VCaP (cell line): ENCODE measurements around the gene RIPK4.
"Not testable (repeated sequence)": the region's sequence is repeated elsewhere in the genome, so short reads cannot be mapped to it uniquely, and the experiment has no call there.

Source experiments
- H3K27ac ChIP-seq: fragments of 450-650 bp; 2 replicates; pipeline ENCODE4 v1.5.1; 2017
- TF ChIP-seq, protein P1 (sequence below): fragments of 450-650 bp; conservative IDR thresholded peaks from 2 replicates; pipeline ENCODE4 v1.5.1; 2017; ENCODE audit warnings: mild to moderate bottlenecking, moderate library complexity

Gene RIPK4

DNA sequence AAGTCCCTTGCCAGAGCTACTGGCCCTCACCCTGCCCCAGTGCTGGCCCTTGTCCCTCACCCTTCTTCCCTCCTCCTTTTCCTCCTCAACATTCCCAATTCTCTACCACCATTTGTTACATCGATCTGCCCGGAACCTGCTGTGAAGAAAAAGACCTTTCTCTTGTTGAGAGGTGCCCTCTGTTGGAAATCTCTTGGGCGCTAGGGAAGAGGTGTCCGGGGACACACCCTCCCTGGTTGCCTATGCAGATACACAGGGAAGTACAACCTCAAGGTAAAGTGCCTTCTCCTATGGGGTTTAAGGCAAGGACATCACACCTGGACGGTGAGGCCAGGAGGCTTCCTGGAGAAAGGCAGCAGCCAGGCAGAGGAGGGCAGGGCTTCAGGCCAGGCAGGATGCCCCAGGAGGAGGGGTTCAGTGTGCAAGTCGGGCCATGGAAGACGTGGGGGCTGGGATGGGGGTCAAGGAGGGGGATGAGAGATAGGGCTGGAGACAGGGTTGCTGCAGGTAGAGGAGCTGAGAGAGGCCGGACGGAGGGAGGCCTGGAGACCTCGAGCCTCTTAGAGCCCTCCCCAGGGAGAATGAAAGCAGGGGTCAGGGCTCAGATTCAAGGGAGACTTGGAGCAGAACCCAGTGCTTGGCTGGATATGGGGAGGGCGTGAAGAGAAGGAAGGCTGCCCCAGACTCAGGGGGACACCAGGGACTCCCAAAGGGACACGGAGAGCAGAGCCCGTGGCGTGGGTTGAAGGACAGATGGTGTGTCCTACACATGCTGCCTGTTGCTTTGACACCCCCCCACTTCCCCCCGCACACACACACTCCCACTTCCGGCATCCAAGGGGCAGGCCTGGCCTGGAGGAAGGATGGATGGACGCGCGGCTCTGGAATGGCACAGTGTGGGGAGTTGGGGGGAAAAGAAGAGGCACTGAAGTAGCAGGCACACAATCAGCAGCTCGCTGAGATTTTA, 44.5 kb downstream of the RIPK4 start:
- no peak overlapping the region for H3K27ac ChIP-seq
- TF ChIP-seq, protein P1, sequence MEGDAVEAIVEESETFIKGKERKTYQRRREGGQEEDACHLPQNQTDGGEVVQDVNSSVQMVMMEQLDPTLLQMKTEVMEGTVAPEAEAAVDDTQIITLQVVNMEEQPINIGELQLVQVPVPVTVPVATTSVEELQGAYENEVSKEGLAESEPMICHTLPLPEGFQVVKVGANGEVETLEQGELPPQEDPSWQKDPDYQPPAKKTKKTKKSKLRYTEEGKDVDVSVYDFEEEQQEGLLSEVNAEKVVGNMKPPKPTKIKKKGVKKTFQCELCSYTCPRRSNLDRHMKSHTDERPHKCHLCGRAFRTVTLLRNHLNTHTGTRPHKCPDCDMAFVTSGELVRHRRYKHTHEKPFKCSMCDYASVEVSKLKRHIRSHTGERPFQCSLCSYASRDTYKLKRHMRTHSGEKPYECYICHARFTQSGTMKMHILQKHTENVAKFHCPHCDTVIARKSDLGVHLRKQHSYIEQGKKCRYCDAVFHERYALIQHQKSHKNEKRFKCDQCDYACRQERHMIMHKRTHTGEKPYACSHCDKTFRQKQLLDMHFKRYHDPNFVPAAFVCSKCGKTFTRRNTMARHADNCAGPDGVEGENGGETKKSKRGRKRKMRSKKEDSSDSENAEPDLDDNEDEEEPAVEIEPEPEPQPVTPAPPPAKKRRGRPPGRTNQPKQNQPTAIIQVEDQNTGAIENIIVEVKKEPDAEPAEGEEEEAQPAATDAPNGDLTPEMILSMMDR, result no peak

DNA sequence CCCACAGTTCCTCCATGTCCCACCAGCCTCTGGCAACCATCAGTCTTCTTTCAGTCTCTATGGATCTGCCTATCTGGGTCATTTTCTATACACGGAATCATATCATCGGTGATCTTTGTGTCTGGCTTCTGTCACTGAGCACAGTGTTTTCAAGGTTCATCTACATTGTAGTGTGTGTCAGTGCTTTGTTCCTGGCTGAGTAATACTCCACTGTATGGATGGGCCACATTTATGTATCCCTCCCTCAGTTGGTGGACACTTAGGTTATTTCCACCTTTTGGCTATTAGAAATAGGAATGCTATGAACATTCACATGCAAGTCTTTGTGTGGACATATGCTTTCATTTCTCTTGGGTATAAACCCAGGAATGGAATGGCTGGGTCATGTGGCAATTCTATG, 46.6 kb downstream of the RIPK4 start:
- H3K27ac ChIP-seq, result no peak overlapping the region
- TF ChIP-seq, protein P1, result no peak

DNA sequence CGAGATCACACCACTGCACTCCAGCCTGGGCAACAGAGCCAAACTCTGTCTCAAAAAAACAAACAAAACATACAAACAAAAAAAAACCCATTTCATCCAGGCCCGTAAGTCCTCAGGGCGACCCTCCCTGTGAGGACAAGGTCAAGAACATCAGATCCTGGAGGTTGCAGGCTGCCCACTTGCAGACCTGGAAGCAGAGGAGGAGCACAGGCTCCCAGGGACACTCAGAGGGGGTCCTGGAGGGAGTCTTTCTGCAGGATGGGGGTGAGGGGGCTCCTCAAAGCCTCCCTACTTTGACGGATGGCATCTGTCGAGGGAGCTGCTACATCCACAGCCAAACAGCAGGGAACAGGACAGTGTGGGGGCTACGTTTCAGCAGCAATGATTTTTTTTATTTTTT, 47.2 kb downstream of the RIPK4 start:
- TF ChIP-seq, protein P1, result no peak
- no peak overlapping the region for H3K27ac ChIP-seq

DNA sequence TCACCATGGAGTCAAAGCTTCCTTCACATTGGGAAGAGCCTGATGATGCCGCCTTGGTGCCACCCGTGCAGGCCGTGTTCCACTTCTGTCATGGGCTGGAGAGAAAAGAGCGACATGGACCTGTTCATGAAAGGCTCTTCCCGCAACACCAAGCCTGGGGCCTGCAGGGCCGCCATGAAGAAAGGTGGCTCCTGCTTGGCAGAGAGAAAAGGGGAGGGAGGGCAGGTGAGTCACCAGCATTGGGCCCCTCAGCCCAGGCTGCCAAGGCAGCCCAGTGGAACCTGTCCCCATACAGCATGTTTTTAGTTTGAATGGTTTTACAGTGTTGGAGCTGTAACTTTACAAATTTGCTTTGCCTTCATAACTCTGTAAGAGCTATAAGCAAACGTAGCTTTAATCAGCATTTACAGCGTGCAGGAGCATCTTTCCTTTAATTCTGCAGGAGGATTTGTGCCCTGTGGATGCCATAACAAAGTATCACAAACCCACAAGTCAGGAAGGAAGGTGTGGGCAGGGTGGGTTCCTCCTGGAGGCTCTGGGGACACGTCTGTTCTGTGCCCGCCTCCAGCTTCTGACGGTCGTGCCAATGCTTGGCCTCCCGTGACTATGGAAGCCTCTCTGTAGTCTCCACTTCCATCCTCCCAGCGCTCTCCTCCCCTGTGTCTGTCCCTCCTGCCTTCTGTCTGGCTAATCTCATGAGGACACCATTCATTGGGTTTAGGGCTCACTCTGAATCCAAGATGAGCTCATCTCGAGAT, 49.1 kb downstream of the RIPK4 start:
- TF ChIP-seq, protein P1, result no peak
- no peak overlapping the region for H3K27ac ChIP-seq

DNA sequence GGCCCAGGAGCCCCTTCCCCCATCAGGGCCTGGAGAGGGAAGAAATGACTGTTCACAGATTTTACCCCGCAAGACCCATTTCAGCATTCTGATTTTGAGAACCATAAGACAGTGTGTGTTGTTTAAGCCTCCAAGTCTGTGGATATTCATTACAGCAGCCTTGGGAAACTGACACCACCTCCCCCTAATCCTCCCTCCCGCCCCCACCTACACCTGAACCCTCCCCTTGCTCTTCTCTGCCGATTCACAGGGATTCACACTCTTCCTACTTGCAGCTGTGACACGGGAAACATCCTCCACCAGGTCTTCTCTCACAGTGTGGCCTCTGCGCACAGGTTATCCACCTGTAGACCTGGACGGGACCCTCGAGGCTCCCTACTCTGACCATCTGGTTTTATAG, 50.1 kb downstream of the RIPK4 start:
- no peak overlapping the region for H3K27ac ChIP-seq
- TF ChIP-seq, protein P1, result no peak

DNA sequence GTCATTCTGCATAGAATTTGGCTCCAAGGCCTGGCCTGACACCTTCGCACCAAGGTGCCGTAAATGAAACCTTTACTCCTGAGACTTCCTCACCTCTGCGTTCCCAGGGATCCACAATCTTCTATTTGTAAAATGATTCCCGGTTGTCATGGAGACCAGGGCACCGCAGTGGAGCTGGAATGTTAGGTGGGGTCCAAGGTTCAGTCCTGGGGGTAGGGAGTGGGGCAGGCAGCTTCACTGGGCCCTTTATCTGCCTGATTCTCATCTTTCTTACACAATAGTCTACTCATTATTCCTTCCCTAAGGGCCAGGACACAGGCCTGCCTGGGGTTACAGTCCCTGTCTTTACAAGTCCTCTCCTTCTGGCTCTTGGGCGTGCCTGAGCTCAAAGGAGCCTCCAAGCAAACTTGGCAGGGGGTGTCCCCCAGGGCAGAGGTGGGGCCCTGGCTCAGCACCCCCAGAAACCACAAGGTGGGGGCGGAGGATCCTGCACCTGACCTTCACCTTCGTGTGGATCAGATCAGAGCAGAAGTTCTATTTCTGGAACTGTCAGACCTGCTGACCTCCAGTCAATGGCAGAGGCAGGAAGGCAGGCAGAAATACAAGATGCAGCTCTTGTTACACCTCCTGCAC, 51.1 kb downstream of the RIPK4 start:
- TF ChIP-seq, protein P1, result no peak

DNA sequence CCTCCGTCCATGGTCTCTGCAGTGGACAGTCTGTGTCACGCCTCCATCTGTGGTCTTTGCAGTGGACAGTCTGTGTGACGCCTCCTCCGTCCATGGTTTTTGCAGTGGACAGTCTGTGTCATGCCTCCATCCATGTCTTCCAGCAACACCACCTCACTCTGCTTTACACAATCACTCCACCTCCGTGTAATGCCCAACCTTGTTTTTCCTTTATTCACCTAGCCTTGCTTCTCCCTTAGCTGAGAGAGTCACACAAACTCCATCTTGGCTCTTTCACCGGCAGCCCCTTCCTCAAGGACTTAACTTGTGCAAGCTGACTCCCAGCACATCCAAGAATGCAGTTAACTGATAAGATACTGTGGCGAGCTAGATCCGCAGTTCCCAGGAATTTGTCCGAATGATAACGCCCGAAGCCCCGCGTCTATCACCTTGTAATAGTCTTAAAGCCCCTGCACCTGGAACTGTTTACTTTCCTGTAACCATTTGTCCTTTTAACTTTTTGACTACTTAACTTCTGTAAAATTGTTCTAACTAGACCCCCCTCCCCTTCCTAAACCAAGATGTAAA, 52.5 kb downstream of the RIPK4 start:
- H3K27ac ChIP-seq, result not testable (repeated sequence)

More for the DNA sequence above, 51.1 kb downstream of the RIPK4 start:
- no peak overlapping the region for H3K27ac ChIP-seq
